ENCODE data around the gene SERPINF2. TPM values are rescaled to one million over a fixed set of nuclear protein-coding genes. Genes with fewer than 3 reads are reported as not detected.

The SERPINF2 gene
- total RNA-seq, 1 donor from 2014 or later = 1.4 TPM

- no peak for DNase-seq
- intact Hi-C loops (cut with micrococcal nuclease) = no loop called here
- ATAC-seq = no peak
Observed at GRCh38 chr17:1802429-1802828, 59.8 kb downstream of the SERPINF2 start.

GRCh38 chr17:1803280-1803679 is 60.6 kb downstream of the SERPINF2 start:
- intact Hi-C loops (cut with micrococcal nuclease) = no loop called here
- no peak for DNase-seq
- ATAC-seq = no peak

Other genes starting within 250 kb of the SERPINF2 start
- 39.1 TPM for gene INPP5K, start 226.3 kb upstream of the SERPINF2 start, total RNA-seq
- gene PITPNA, start 180.1 kb upstream of the SERPINF2 start, total RNA-seq = 52.6 TPM
- 3.1 TPM for gene SLC43A2, start 114.0 kb upstream of the SERPINF2 start, total RNA-seq
- gene SCARF1, start 97.1 kb upstream of the SERPINF2 start, total RNA-seq = 13.1 TPM
- gene RILP, start 93.0 kb upstream of the SERPINF2 start, total RNA-seq = 81.4 TPM
- gene PRPF8, start 58.0 kb upstream of the SERPINF2 start, total RNA-seq = 135 TPM
- gene TLCD2, start 32.5 kb upstream of the SERPINF2 start, total RNA-seq = 1.7 TPM
- gene WDR81, start 18.2 kb upstream of the SERPINF2 start, total RNA-seq = 7.6 TPM
- 146 TPM for gene SERPINF1, start 19.2 kb downstream of the SERPINF2 start, total RNA-seq
- 6.9 TPM for gene SMYD4, start 87.0 kb downstream of the SERPINF2 start, total RNA-seq
- 46.0 TPM for gene RPA1, start 87.1 kb downstream of the SERPINF2 start, total RNA-seq